ENCODE results near the gene MRPL10. TPM values are rescaled to one million over a fixed set of nuclear protein-coding genes. Genes with fewer than 3 reads are reported as not detected.

Gene MRPL10
- total and polyA plus RNA-seq, 10 of the 15 experiments (the other 5 are each of a cell fraction or from before 2014, with no cell fraction given) = 18.9 to 61.9 (median 47.3) TPM

GRCh38 chr17:47852113-47852949 lies 21.0 kb upstream of the MRPL10 start (continued):
- TF ChIP-seq FOXK2 (IDR thresholded peaks at IDR 0.05) (no peak), NFXL1 (IDR thresholded peaks at IDR 0.05; ENCODE audit: borderline replicate concordance) (no peak), SIN3A (IDR thresholded peaks at IDR 0.05; ENCODE audit: low read depth, low read length) (no peak), GABPA (IDR thresholded peaks at IDR 0.05; ENCODE audit: low read depth) (no peak), ZNF384 (IDR thresholded peaks at IDR 0.05; ENCODE audit: borderline replicate concordance, low read depth, low read length) (no peak)

- Histone ChIP-seq H3K27ac (ENCODE audit: control insufficient read depth, insufficient read depth) (no peak overlapping the region), H3K4me2 (ENCODE audit: control insufficient read depth, insufficient read depth) (peak overlapping the region; percentile 61; the same call in 1 of the 2 replicates), H3K36me3 (ENCODE audit: control insufficient read depth in 2 of 2, insufficient read depth in 2 of 2, low read length in 1 of 2) (no peaks in the 10 kb centered on the region), H3K4me3 (no peak overlapping the region), H3K9me3 (replicated peaks; ENCODE audit: control insufficient read depth, insufficient read depth, low read length) (no peaks in the 10 kb centered on the region), H4K20me1 (ENCODE audit: control insufficient read depth, insufficient read depth) (no peaks in the 10 kb centered on the region), H3K4me1 (ENCODE audit: control insufficient read depth, insufficient read depth, low read length) (peaks cover 5% of the 10 kb centered on the region), H3K27me3 (replicated peaks in 1 of 2; ENCODE audit: control insufficient read depth in 2 of 2, insufficient read depth in 2 of 2, low read length in 1 of 2) (peaks cover 25 to 57% of the 10 kb centered on the region in 2 experiments), H3K9ac (ENCODE audit: control insufficient read depth, insufficient read depth, low read length) (no peak overlapping the region), H3K79me2 (ENCODE audit: control insufficient read depth, insufficient read depth, low read length) (no peaks in the 10 kb centered on the region), H2AFZ (ENCODE audit: control insufficient read depth, low read depth, low read length) (no peak overlapping the region)
- FAIRE-seq (no peak), DNase-seq (ENCODE audit: low read depth, low spot score) (no peak), ATAC-seq (no peak)
- SMC1A ChIA-PET (ENCODE audit: uncharacterized antibody, unreplicated experiment) = interaction anchor here (0.8 to 13.1 kb wide), 2 partner anchors 9 to 37 kb away, joined by 3 to 231 read pairs; partner anchors contain the start of gene SP2
- intact Hi-C loops (cut with micrococcal nuclease; ENCODE audit: unreplicated experiment) (no loop called here), in situ Hi-C loops (cut with MboI) (no loop called here)
- RAD21 ChIA-PET (ENCODE audit: unreplicated experiment) = interaction anchor here (1.3 to 1.4 kb wide), 3 partner anchors 9 to 39 kb away, joined by 3 to 4 read pairs (median 4); no protein-coding TSS in a partner anchor
- WGBS (ENCODE audit: insufficient coverage, insufficient replicate concordance, low lambda C conversion rate, missing lambda C conversion rate) = 15% methylated on average over 9 of the region's 11 CpGs
- CTCF ChIA-PET = interaction anchor here (0.6 to 1.6 kb wide), 5 partner anchors 9 to 38 kb away, joined by 3 to 5 read pairs (median 3); partner anchors contain the start of gene SCRN2
- POLR2A ChIA-PET = no interaction called here
- no TSS peak for BruUV-seq (replicated peaks)
- no peak for TF ChIP-seq ESRRA (IDR thresholded peaks at IDR 0.05; ENCODE audit: low read length)
- TF ChIP-seq YY1 (IDR thresholded peaks at IDR 0.05; ENCODE audit: low read depth, low read length) = no peak
- no peak for TF ChIP-seq EED (IDR thresholded peaks at IDR 0.05; ENCODE audit: low read depth)
- no peak for TF ChIP-seq MTA2 (IDR thresholded peaks at IDR 0.05; ENCODE audit: low read depth)
- TF ChIP-seq SMAD1 (IDR thresholded peaks at IDR 0.05; ENCODE audit: low read depth, partially characterized antibody) = no peak
- TF ChIP-seq RAD51 (IDR thresholded peaks at IDR 0.05) = no peak
- TF ChIP-seq USF1 (IDR thresholded peaks at IDR 0.05; ENCODE audit: borderline replicate concordance, extremely low read length, insufficient read depth, low read depth, low read length) = no peak
- TF ChIP-seq IKZF2 (IDR thresholded peaks at IDR 0.05) = no peak
- no peak for TF ChIP-seq SMC3 (IDR thresholded peaks at IDR 0.05; ENCODE audit: borderline replicate concordance, low read length)
- TF ChIP-seq HDAC2 (IDR thresholded peaks at IDR 0.05) = no peak
- no peak for TF ChIP-seq ZNF217 (IDR thresholded peaks at IDR 0.05)
- TF ChIP-seq NKRF (conservative IDR thresholded peaks at IDR 0.05) = no peak
- TF ChIP-seq FOS (IDR thresholded peaks at IDR 0.05; ENCODE audit: borderline replicate concordance, extremely low read depth, insufficient read length) = no peak
- TF ChIP-seq WRNIP1 (IDR thresholded peaks at IDR 0.05; ENCODE audit: borderline replicate concordance, low read depth, low read length) = no peak
- TF ChIP-seq SUZ12 (IDR thresholded peaks at IDR 0.05; ENCODE audit: unreplicated experiment) = no peak
Observed at GRCh38 chr17:47851764-47852112, 20.4 kb upstream of the MRPL10 start.
